Jurkat, Clone E6-1 (cell line): Measurements from ENCODE around the gene TMEM63C.

ENCODE experiments used
- DNase-seq: peaks from one replicate; pipeline ENCODE4 v3.0.0-alpha.2; 2011; ENCODE audit warnings: low read depth, low spot score
- H3K4me3 ChIP-seq: 2 replicates; pipeline ENCODE4 v1.5.1; 2011; ENCODE audit warnings: mild to moderate bottlenecking, low read length, control low read depth, moderate library complexity

TMEM63C gene

DNA sequence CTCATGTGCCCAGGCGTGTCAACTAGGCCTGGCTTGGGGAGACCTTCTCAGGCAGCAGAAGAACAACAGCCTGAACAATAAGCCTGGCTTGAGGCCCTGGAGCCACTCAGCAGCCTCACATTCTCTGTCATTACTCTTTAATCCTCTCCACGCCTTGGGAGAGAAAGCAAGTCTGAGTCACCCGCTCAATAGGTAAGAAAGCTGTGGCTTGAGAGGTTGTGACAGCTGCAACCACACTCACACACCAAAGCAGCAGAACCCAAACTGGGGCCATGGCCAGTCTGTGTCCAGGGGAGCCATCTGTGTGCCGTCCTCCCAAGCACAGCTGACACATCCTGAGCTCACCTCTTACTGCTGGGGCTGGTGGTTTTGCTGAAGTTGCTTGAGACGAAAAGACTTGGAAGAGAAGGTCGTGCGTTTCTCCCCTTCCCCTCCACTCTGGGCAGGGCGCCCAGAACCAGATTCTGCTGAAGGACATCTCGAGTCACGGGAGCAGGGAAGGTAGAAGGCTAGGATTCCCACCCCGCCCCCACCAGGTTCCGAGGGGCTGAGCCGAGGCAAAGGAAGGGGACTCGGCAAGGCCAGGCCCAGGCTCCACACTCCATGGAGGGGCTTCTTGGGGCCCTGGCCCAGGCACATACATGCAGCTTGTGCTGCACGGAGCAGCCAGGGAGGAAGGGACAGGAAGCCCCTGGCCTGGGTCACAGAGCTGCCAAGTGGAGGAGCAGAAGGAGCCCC lies 5.5 kb downstream of the TMEM63C start:
- no peak for DNase-seq

DNA sequence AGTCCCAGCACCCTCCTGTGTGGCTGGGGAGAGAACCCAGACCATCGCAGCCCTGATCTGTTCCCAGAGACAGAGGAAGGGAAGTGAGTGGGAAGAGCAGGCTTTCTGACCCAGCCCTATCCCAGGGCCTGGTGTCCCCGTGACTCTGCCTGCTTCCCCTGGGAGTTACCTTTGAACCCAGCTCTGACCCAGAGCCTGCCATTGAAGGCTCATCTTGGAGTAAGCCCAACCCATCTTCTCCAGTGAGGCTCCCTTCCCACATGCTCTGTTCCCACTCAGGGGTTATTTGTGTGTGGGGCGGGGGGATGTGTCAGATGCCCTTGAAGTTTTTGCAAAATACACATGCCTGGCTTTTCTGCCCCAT lies 6.0 kb downstream of the TMEM63C start:
- no peak for DNase-seq
- no peak overlapping the region for H3K4me3 ChIP-seq

More for the DNA sequence above, 5.5 kb downstream of the TMEM63C start:
- H3K4me3 ChIP-seq: no peak overlapping the region

DNA sequence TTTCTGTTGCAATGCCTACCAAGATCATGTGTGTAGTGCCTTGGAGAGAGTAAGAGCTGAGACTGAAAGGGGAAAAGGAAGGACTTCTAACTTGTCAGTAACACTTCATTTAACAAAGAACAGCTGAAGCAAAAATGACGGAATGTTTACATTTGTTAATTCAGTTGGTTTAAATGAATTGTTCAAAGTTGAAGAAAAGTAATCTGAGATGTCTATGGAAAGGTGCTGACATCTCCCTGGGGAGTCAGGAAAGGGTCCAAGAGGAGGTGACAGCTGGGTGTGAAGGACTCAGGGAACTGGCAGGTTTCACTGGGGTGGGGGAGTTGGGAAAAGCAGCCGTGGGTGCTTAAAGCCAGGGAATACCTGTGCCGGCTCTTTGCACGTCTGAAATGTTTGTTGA lies 7.9 kb downstream of the TMEM63C start:
- DNase-seq: no peak
- H3K4me3 ChIP-seq: no peak overlapping the region

DNA sequence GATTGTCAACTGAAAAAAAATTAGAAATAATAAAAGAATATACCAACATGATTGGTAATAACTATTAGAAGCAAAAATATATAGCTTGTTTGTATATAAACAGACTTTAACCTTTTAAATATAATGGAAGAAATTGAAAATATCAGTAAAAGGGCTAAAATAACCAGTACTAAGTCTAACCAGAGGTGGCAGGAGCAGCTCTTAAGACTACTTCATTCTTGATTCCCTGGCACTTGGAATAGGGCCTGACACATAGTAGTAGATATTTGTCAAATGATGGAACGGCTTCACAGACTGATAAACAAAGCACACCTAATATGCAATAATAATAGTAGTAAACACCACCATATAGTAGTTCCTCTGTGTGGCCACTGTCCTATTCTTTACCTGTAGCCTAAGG lies 9.4 kb downstream of the TMEM63C start:
- no peak overlapping the region for H3K4me3 ChIP-seq
- no peak for DNase-seq

DNA sequence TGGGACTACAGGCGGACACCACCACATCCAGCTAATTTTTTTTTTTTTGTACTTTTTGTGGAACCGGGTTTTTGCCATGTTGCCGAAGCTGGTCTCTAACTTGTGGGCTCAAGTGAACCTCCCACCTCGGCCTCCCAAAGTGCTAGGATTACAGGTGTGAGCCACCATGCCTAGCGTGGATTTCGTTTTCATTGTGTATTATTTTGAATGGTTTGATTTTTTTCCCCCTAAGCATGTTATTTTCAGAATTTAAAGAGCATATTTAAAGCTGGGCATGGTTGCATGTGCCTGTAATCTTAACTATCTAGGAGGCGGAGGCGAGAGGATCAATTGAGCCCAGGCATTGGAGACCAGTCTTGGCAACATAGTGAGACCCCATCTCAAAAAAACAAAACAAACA lies 13.1 kb downstream of the TMEM63C start:
- no peak overlapping the region for H3K4me3 ChIP-seq

DNA sequence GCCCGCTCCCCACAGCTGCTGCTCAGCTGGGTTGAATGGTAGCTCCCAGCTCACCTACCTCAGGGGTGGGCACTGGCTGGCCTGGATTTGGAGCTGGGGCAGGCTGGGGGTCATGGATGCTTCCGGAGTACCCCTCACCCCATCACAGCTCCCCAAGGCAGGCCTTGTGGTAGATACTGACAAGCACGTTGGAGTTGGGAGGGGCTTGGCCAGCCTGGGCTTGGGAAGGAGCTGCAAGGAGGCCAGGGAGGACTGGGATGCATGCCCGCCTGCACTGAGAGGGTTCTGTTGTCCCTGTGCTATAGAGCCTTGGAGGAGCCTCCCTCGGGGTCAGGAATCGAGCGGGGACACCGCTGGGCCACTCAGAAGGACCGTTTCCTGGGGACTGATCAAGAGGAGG lies 14.2 kb downstream of the TMEM63C start:
- DNase-seq: no peak
- H3K4me3 ChIP-seq: no peak overlapping the region

More for the DNA sequence above, 13.1 kb downstream of the TMEM63C start:
- DNase-seq: no peak

DNA sequence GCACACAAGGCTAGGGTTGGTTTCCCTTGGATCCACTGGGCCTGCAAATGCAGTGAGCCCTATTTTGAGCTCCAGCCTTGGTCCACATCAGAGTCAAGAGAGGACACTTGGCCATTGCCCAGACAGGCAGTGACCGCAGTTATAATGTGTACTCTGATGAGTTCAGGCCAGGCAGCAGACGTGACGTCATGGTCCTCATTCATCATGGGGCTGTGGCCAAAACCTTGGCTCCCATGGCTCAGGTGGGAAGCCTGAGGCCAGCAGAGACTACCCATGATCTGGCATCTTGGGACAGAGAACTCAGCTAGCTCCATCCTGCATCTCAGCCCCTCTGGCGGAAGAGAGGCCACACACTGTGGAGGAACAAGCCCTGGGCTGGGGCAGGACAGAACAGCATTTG lies 16.4 kb downstream of the TMEM63C start:
- DNase-seq: no peak
- H3K4me3 ChIP-seq: no peak overlapping the region

DNA sequence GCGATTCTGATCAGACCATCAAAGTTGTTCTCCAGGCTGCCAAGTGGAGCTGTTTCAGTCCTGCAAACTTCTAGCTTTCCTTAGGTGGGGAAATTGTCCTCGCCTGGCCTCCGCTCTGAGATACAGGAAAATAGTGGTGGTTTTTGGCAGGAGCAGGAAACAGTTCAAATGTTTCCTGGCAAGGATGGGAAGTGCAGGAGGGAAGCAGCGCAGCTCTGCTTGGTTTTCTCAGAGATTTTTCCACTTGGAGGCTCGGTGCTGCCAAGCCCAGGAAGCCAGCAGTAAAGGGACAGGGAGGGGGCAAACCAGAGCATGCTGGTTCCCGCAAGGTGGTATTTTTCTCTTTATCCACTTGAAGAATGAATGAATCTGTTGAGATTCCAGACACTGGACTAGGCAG lies 17.0 kb downstream of the TMEM63C start:
- no peak for DNase-seq
- H3K4me3 ChIP-seq: no peak overlapping the region

DNA sequence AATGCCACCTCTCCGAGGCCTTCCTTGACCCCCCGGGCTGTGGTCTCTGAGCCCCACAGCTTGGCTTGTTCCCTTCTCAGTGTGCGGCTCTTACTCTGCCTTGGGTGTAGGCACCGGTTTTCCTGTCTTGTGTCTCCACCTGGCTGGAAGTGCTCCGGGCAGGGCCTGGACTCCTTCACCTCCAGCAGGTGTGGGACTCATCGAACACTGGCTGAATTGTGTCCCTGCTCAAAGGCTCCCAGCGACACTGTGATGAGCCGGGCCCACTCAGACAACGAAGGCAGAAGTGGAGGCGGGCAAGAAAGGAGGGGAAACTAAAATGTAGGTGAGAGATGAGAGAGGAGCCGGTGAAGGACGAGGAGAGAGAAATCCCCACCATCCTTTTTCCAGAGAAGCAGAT lies 18.0 kb downstream of the TMEM63C start:
- DNase-seq: no peak
- no peak overlapping the region for H3K4me3 ChIP-seq

DNA sequence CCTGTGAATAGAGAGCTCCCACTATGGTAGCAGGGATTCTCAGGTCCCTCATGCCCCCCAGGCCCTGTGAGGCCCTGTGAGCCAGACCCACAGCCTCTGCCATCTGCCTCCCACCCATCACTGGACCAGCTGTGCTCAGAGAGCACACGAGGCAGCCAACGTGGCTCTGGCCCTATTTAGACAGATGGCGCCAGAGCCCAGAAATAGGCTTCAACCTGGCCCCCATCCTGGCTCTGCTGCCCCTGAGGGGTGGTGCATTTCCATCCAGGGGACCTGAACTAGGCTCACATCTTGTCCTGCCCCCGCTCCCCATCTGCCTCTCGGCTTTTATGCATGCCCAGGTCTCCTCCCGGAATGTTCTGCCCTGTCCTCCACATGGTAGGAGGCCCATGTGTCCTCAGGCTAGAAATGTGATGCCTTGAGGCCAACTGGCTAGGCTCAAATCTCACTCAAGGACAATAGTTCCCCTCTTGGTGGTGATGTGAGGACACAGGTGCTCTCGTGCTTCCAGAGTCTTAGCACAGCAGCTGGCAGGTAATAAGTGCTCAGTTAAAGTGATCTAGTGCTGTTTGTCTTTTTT lies 18.9 kb downstream of the TMEM63C start:
- DNase-seq: no peak
- no peak overlapping the region for H3K4me3 ChIP-seq

DNA sequence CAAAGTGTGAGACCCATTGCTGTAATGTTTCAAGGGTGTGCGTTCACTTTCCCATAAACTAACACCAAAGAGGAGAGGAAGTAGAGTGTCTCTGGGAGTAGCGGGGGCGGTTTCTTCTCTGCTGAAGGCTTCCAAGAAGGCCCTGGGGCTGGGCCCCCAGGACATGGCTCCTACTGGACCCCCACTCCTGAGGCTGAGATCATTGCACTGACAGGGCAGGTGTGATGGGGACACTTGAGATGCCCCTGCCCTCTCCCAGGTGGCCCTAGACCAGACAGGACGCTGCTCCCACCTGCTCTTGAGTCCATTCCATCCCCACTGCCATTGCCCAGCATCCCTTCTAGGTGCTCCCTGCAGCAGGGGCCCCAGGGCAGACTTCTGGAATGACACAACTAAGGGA lies 20.1 kb downstream of the TMEM63C start:
- no peak for DNase-seq
- H3K4me3 ChIP-seq: no peak overlapping the region

DNA sequence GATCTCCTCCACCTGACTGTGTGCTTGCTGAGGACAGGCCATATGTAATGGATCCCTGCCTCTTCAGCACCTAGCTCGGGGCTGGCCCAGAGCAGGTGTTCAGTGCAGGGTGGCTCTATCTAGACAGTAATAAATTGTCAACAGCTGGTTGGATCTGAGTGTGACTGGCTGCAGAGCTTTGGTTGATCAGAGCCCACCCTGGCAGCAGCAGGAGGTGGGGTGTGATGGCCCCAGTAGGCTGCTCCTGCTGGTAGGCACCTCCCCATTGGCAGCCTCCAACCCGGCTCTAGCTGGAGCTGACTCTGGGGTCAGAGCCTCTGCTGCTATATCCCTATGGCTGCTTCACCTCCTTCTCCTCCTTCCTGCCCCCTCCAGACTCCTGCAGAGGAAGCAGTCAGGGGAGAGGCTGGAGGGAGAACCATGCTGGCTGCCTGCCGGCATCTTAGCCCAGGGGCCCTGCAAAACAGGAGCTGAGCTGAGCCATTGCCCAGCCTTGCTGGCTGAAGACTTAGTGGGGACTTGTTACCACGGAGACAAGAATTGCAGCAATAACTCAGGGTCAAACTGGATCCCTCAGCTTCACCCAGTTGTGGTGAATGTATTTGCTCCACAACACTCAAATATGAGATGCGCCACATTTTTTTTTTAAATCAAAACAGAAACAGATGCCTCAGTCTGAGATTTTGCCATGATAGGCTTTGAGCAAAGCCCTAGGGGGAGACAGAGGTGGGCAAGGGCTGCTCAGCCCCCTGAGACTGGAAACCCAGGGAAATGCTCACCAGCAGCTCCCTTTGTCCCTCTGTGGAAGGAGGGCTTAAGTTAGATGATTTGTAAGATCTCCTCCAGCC lies 22.2 kb downstream of the TMEM63C start:
- no peak for DNase-seq
- H3K4me3 ChIP-seq: no peak overlapping the region

DNA sequence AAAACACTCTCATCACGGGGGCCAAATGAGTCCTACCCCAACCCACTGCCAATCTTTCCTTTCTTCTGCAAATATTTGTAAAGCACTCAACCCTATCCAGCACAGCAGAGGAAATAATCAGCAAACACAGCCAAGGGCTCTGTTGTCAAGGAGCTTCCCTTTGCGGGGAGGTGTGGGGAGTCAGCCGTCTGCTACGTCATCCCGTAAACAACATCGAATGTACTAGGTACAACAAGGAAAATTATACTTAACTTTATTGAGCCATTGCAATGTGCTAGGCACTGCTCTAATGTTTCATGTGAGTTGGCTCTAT lies 22.8 kb downstream of the TMEM63C start:
- DNase-seq: no peak
- H3K4me3 ChIP-seq: no peak overlapping the region

DNA sequence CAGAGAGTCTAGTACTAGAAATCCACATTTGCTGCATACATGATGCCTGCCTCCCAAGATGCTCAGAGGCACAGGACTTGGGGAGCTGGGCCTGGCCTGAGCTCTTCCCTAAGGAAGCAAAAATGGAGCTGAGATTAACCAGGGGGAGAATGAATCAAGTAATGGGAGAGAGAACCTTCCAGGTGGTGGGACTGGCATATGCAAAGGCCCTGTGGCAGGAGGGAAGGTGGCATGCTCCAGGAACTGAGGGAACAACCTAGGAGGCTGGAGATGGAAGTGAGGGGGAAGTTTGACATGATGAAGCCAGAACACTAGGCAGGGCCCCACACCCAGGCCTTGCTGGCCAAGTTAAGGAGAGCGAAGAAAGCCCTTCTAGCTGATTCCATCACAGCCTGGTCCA lies 23.3 kb downstream of the TMEM63C start:
- no peak for DNase-seq
- no peak overlapping the region for H3K4me3 ChIP-seq

DNA sequence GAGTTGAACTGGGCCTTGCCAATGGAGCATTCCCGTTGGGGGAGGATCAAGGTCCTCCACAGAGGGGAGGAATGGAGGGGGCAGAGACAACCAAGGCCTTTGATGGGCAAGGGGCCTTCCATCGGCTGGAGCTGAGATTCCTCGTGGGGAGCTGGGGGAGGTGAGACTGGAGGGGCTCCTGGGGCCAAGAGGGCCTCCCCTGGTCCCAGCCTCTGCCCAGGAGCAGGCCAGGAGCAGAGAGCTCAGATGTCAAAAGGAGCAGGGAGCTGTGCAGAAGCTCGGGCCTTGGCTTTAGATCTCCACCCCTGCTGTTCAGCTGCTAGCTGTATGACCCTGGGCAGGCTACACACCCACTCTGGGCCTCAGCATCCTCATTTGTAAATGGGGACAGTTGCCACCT lies 24.0 kb downstream of the TMEM63C start:
- no peak overlapping the region for H3K4me3 ChIP-seq
- DNase-seq: no peak

DNA sequence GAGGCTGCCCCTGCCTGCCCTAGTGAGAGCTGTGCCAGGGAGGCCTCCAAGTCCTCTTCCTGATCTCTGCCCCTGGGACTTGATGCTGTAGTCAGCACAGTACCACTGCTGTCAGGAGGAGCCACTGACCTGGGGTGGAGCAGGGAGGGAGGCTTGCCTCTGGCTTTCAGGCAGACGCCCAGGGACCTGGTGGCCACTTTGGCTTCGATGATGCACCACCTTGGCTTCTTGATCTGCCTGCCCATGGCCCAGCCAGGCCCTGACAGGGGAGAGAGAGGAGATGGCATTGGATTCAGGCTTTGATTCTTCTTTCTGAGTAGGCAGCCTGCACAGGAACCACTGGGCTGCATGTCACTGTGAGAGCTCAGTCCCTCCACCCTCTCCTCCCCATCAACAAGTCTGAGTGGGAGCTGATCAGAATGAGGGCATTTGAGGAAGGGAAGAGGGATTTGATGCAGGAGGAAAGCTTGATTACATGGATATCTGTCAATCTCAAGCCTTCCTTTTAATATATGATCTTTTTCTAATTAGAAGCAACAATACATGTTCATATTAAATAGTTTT lies 24.7 kb downstream of the TMEM63C start:
- no peak overlapping the region for H3K4me3 ChIP-seq
- DNase-seq: no peak

DNA sequence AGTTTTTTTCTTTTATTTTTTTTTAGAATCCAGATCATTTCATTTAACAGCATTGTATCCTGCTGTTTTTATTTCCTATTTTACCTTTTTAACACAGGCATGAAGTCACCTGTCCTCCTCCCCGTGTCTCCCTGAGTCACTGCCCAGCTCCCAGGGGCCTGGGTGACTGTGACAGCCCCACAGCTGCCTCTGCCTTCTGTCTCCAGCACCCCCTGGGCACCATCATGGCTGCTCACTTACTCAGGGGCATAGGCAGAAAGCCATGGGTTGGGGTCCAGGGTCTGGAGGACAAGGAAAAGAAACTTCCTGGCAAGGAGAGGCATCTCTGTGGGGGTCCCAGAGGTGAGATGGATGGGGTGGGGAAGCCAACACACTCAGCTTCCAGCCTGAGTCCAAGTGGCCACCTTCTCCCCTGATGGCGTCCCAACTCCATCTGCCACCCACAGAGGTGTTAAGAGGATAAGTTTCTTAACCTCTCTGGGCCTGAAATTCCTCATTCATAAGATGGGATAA lies 25.3 kb downstream of the TMEM63C start:
- H3K4me3 ChIP-seq: no peak overlapping the region
- no peak for DNase-seq

DNA sequence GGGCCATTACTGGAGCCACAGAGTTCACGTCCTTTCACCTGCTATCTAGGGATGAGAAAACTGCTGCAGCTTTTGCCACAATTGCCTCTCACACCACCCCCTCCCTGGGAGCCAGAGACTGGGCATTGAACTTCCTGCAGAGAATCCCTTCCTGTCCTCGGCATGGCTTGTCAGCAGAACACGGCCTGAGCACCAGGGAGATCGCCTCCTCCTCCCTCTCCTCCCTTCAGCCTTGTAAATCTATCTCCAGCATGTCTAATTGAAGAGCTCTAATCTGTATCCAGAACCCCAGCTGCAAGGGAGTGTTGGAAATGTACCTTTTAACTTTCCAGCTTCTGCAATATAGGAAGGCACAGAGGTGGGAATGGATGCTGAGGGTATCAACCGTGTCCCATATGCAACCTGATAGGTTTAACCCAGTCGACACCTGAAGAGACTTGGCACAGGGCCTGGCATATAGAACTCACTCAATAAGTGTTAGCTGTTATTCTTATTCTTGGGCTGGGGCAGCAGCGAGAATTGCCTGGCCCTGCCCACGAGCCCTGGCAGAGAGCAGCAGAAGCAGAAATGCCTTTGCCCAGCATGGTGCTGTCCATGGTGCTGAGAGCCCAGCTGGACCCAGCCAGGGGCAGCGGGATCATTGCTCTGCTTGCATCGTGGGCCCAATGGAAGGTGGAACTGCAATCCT lies 26.8 kb downstream of the TMEM63C start:
- no peak overlapping the region for H3K4me3 ChIP-seq
- peak; percentile 27 for DNase-seq

DNA sequence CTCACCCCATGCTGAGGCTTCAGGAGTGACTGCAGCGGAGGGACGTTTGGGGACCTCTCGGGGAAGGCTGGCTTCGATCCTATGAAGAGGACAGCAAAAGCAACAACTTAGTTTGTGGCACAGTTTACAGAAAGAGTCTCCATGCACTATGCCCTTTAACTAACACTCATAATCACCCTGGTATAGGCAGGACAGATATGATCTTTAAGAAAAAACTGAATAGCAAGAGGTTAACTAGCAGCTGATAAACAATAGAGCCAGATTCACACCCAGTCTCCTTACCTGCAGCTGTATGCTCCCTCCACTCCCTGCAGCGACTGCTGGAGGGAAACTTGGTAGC lies 27.4 kb downstream of the TMEM63C start:
- H3K4me3 ChIP-seq: no peak overlapping the region
- no peak for DNase-seq
